Fibroblast of lung (primary cell): ENCODE results near the gene ATP11A. TPM values are rescaled to one million over a fixed set of nuclear protein-coding genes. Genes with fewer than 3 reads are reported as not detected.
"Not testable (repeated sequence)": the region's sequence is repeated elsewhere in the genome, so short reads cannot be mapped to it uniquely, and the experiment has no call there.

Experiments
- DNase-seq, 2 donors: peaks; one replicate each; pipeline versions ENCODE4 v3.0.0 to v3.0.0-alpha.2; 2010; ENCODE audit warnings: low read depth in 2 of 2
- H2AFZ ChIP-seq: 2 replicates; pipeline ENCODE4 v1.5.1; 2012; ENCODE audit warnings: low read length, control low read depth, inconsistent platforms
- H3K27ac ChIP-seq: 2 replicates; pipeline ENCODE4 v1.5.1; 2011; ENCODE audit warnings: low read length, control low read depth; ENCODE audit not compliant: insufficient read depth
- H3K27me3 ChIP-seq: 2 replicates; pipeline ENCODE4 v1.5.1; 2011; ENCODE audit warnings: mild to moderate bottlenecking, low read length; ENCODE audit not compliant: control insufficient read depth, insufficient read depth
- H3K36me3 ChIP-seq: 2 replicates; pipeline ENCODE4 v1.5.1; 2011; ENCODE audit warnings: low read length; ENCODE audit not compliant: control insufficient read depth, insufficient read depth
- H3K4me1 ChIP-seq: 2 replicates; pipeline ENCODE4 v1.5.1; 2011; ENCODE audit warnings: low read length; ENCODE audit not compliant: control insufficient read depth, insufficient read depth; ENCODE audit errors: extremely low read depth
- H3K4me2 ChIP-seq: 2 replicates; pipeline ENCODE4 v1.5.1; 2011; ENCODE audit warnings: low read length, control low read depth; ENCODE audit not compliant: insufficient read depth; ENCODE audit errors: extremely low read depth
- H3K4me3 ChIP-seq, 4 experiments: fragments of 200-600 bp in 1 of 4; sonication (generic) in 1 of 4; replicated peaks in 1 of 4; 2 replicates each; pipeline ENCODE4 v1.5.1; 2011 to 2016; ENCODE audit warnings: low read length in 4 of 4, low read depth in 3 of 4, mild to moderate bottlenecking in 3 of 4, control low read depth in 2 of 4, inconsistent platforms in 1 of 4, mixed read lengths in 1 of 4; ENCODE audit not compliant: insufficient read depth in 1 of 4; ENCODE audit errors: control extremely low read depth in 1 of 4
- H3K79me2 ChIP-seq: 2 replicates; pipeline ENCODE4 v1.5.1; 2012; ENCODE audit warnings: mild to moderate bottlenecking, low read length, inconsistent platforms; ENCODE audit not compliant: control insufficient read depth, insufficient read depth
- H3K9ac ChIP-seq: 2 replicates; pipeline ENCODE4 v1.5.1; 2011; ENCODE audit warnings: mild to moderate bottlenecking, low read length, control low read depth; ENCODE audit not compliant: insufficient read depth
- H3K9me3 ChIP-seq: 2 replicates; pipeline ENCODE4 v1.5.1; 2012; ENCODE audit warnings: low read depth, low read length; ENCODE audit not compliant: control insufficient read depth, insufficient read depth
- H4K20me1 ChIP-seq: 2 replicates; pipeline ENCODE4 v1.5.1; 2011; ENCODE audit warnings: low read length; ENCODE audit not compliant: control insufficient read depth, insufficient read depth; ENCODE audit errors: extremely low read depth
- CTCF ChIP-seq, 2 donors: IDR thresholded peaks in 1 of 2; conservative IDR thresholded peaks in 1 of 2; 1 replicate in 1 of 2; 2 replicates in 1 of 2; pipeline ENCODE4 v1.5.1; 2011 to 2012; ENCODE audit warnings: low read length in 2 of 2, control low read depth in 1 of 2, inconsistent platforms in 1 of 2, low read depth in 1 of 2, mild to moderate bottlenecking in 1 of 2
- EZH2 ChIP-seq: IDR thresholded peaks from 2 replicates; pipeline ENCODE4 v1.5.1; 2012; ENCODE audit warnings: low read length, control low read depth, mild to moderate bottlenecking; ENCODE audit errors: missing control alignments
- polyA plus RNA-seq, 2 donors: library from polyadenylated mRNA; depleted of rRNA in 1 of 2; stranded (reverse) in 1 of 2; unstranded in 1 of 2; fragments of >200 nt; gene quantifications; 2 replicates each; pipeline ENCODE4 v1.2.1, GENCODE V29; 2011 to 2012; ENCODE audit warnings: missing spikeins in 1 of 2
- total RNA-seq: library from RNA; depleted of rRNA; stranded (reverse); fragments of >200 nt; gene quantifications from 2 replicates; pipeline ENCODE4 v1.2.1, GENCODE V29; 2014

ATP11A gene
- total and polyA plus RNA-seq, 2 donors (not counting 1 experiment from before 2014, with no cell fraction given): 2.3 to 7.8 TPM

- no peaks in the 10 kb centered on the region for H3K9me3 ChIP-seq
- no peaks in the 10 kb centered on the region for H3K27me3 ChIP-seq
- TF ChIP-seq CTCF (conservative IDR thresholded peaks at IDR 0.05 in 1 of 2, IDR thresholded peaks at IDR 0.05 in 1 of 2; ENCODE audit: low read depth in 1 of 2, low read length in 2 of 2) (no peak), EZH2 (no peak)
- peaks cover 3% of the 10 kb centered on the region for H3K36me3 ChIP-seq
- H3K4me1 ChIP-seq: no peaks in the 10 kb centered on the region
- no peaks in the 10 kb centered on the region for H3K79me2 ChIP-seq
- no peak for DNase-seq
- H4K20me1 ChIP-seq: no peaks in the 10 kb centered on the region
- no peak overlapping the region for H3K4me2 ChIP-seq
- H3K9ac ChIP-seq: no peak overlapping the region
- H2AFZ ChIP-seq: no peak overlapping the region
- no peak overlapping the region for H3K4me3 ChIP-seq
- no peak overlapping the region for H3K27ac ChIP-seq
Observed at GRCh38 chr13:112881656-112882554, 192.1 kb downstream of the ATP11A start.

GRCh38 chr13:112882555-112883024, 192.8 kb downstream of the ATP11A start:
- H3K36me3 ChIP-seq: peaks cover 1% of the 10 kb centered on the region
- no peaks in the 10 kb centered on the region for H3K9me3 ChIP-seq
- H3K4me2 ChIP-seq: no peak overlapping the region
- H3K4me1 ChIP-seq: no peaks in the 10 kb centered on the region
- no peak overlapping the region for H3K9ac ChIP-seq
- no peak for DNase-seq
- H3K27me3 ChIP-seq: no peaks in the 10 kb centered on the region
- no peaks in the 10 kb centered on the region for H3K79me2 ChIP-seq
- no peak overlapping the region for H3K4me3 ChIP-seq
- H4K20me1 ChIP-seq: no peaks in the 10 kb centered on the region
- H2AFZ ChIP-seq: no peak overlapping the region
- no peak for TF ChIP-seq EZH2
- TF ChIP-seq CTCF (conservative IDR thresholded peaks at IDR 0.05 in 1 of 2, IDR thresholded peaks at IDR 0.05 in 1 of 2; ENCODE audit: low read depth in 1 of 2, low read length in 2 of 2): no peak
- no peak overlapping the region for H3K27ac ChIP-seq

- no peaks in the 10 kb centered on the region for H3K4me1 ChIP-seq
- TF ChIP-seq CTCF (conservative IDR thresholded peaks at IDR 0.05 in 1 of 2, IDR thresholded peaks at IDR 0.05 in 1 of 2; ENCODE audit: low read depth in 1 of 2, low read length in 2 of 2) (no peak), EZH2 (no peak)
- H3K9ac ChIP-seq: no peak overlapping the region
- no peak overlapping the region for H2AFZ ChIP-seq
- H3K27ac ChIP-seq: no peak overlapping the region
- no peaks in the 10 kb centered on the region for H3K27me3 ChIP-seq
- H3K79me2 ChIP-seq: no peaks in the 10 kb centered on the region
- no peaks in the 10 kb centered on the region for H3K9me3 ChIP-seq
- no peaks in the 10 kb centered on the region for H4K20me1 ChIP-seq
- DNase-seq: no peak
- no peak overlapping the region for H3K4me3 ChIP-seq
- H3K36me3 ChIP-seq: peaks cover 1% of the 10 kb centered on the region
- no peak overlapping the region for H3K4me2 ChIP-seq
Observed at GRCh38 chr13:112883241-112883945, 193.6 kb downstream of the ATP11A start.

- not testable (repeated sequence) for DNase-seq, H4K20me1 ChIP-seq, H3K27ac ChIP-seq
Observed at GRCh38 chr13:112884700-112885099, 194.9 kb downstream of the ATP11A start.

More at GRCh38 chr13:112884700-112885099, 194.9 kb downstream of the ATP11A start:
- H3K4me2 ChIP-seq, H3K4me3 ChIP-seq, H3K9ac ChIP-seq, H2AFZ ChIP-seq, H3K27me3 ChIP-seq, H3K79me2 ChIP-seq, H3K36me3 ChIP-seq, H3K9me3 ChIP-seq, H3K4me1 ChIP-seq: not testable (repeated sequence)
